ENCODE results near the gene FOXP4. TPM values are rescaled to one million over a fixed set of nuclear protein-coding genes. Genes with fewer than 3 reads are reported as not detected.

Gene FOXP4
- total RNA-seq, 4 donors from 2014 or later: 2.4 to 15.1 (median 4.9) TPM

DNA sequence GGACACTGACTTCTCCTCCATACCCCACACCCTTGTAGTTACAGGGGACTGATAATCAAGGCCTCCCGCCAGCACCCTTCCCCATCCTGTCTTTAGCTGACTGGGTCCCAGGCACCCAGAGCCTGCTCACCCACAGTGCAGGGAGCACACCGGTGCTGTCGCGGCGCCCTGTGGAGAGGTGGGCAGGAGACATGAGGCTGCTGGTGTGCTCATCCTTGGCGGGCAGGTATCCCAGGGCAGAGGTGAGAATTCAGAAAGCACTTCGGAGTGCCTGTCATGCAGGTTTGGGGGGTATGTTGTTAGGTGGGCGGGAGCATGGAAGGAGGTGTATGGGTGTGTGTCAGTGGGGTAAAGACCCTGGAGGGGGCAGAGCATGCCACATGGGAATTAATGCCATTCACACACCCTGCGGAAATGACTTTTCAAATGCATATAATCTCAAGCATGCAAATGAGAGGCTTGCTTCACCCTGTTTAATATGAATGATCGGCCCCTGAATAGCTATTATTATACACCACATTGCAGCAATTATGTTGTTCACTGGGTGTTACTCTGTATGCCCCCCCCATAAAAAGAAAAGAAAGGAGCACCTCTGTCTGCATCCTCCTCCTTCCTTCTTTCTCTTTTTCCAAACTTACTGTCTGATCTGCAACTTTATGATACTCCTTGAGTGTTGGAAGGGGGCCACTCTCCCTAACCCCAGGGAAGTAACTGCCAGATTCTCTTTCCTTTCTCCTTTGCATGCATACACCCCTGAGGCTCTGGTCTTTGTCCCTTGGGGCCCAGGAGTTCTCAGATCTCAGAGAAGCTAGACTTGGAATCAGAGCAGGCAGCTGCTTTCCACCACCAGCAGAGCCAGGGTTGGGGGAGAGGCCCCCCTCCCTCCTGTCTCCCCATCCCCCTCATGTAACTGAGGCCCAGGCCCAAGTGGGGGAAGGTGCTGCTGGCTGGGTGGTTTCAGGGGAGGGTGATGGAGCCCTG, 16.0 kb downstream of the FOXP4 start:
- TF ChIP-seq, protein P1, sequence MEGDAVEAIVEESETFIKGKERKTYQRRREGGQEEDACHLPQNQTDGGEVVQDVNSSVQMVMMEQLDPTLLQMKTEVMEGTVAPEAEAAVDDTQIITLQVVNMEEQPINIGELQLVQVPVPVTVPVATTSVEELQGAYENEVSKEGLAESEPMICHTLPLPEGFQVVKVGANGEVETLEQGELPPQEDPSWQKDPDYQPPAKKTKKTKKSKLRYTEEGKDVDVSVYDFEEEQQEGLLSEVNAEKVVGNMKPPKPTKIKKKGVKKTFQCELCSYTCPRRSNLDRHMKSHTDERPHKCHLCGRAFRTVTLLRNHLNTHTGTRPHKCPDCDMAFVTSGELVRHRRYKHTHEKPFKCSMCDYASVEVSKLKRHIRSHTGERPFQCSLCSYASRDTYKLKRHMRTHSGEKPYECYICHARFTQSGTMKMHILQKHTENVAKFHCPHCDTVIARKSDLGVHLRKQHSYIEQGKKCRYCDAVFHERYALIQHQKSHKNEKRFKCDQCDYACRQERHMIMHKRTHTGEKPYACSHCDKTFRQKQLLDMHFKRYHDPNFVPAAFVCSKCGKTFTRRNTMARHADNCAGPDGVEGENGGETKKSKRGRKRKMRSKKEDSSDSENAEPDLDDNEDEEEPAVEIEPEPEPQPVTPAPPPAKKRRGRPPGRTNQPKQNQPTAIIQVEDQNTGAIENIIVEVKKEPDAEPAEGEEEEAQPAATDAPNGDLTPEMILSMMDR (IDR thresholded peaks at IDR 0.05; ENCODE audit: low read depth): no peak

DNA sequence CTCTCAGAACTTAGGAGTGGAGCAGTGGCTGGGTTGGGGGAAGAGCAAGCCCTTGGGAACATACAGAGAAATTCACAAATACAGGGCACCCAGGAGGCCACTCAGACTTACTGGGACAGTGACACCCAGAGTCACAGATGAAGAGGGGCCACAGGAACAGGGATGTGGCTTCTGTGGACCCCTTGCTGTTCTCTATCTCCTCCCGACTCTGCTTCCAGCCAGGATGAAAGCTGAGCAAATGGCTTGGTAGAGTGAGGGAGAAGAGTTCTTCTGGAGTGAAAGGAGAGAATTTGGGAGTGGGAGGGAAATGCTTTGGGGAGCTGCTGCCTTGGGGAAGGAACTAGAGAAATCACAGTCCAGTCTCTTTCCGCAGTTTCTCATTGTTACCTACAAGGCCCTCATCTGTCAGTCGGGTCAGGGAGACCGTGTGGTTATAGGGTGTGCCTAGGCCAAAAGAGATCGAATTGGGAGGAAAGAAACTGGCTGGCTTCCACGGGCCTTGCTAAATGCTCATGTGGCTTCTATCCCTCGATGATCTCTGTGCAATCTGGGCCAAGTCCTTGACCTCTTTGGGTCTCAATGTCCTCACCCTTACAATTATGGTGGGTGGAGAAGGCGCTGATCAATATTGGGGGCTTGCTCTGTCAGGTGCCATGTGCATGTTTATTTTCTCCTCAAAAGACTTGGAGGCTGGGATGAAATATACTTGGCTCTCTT, 17.0 kb downstream of the FOXP4 start:
- TF ChIP-seq, protein P1 (IDR thresholded peaks at IDR 0.05; ENCODE audit: low read depth): no peak

DNA sequence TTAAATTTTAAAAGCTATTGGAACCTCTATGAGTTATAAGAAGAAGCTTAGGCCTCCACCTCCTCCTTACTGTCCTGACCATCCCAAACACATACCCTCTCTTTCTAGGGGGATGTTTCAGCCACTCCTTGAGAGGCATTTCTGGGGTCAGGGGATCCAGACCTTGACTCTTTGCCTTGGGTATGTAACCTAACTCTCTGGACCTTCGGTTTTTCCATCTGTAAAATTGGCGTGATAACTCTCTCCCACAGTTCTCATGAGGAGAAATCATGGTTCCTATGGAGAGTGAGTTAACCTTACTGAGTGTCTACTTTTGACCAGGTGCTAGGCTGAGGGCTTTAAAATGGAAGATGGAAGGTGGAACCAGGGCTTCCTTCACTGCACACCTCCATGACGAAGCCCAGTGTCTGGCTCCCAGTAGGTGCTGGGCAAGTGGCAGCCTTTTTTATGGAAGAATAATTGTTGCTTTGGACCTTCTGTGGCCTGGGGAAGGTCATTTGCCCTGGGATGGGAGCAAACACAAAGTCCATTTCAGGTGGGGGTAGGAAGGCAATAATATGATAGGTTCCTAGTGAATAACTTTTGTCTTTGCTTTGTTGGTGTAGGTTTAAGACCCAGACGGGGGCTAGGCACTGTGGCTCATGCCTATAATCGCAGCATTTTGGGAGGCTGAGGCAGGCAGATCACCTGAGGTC, 18.4 kb downstream of the FOXP4 start:
- TF ChIP-seq, protein P1 (IDR thresholded peaks at IDR 0.05; ENCODE audit: low read depth): no peak

DNA sequence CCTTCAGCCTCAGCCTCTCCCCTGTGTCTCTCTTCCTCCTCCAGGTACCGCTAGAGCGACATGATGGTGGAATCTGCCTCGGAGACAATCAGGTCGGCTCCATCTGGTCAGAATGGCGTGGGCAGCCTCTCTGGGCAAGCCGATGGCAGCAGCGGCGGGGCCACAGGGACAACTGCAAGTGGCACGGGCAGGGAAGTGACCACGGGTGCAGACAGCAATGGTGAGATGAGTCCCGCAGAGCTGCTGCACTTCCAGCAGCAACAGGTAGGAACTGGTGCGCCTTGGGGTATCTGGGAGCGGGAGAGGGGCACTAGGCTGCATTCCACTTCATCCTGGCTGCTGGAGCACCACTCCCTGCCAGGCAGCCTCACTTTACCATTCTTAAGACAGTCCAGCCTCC, 19.5 kb downstream of the FOXP4 start:
- TF ChIP-seq, protein P1 (IDR thresholded peaks at IDR 0.05; ENCODE audit: low read depth): no peak

DNA sequence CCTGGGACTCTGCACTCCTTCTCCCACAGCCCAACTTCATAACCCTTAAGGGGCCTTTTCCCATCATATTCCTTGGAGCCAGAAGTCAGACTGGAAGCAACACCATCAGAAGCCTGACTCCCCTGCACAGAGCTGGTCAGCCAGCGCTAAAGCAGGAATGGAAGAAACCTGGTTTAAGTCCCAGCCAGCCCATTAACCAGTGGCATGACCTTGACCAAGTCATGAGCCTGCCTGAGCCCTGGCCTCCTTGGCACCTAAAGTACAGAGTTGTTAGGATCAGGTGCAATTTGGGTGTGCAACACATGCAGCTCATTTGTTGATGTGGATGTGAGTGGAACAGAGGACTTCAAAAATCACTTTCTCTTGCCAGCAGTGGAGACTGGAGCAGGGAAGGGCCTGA, 20.8 kb downstream of the FOXP4 start:
- TF ChIP-seq, protein P1 (IDR thresholded peaks at IDR 0.05; ENCODE audit: low read depth): no peak

DNA sequence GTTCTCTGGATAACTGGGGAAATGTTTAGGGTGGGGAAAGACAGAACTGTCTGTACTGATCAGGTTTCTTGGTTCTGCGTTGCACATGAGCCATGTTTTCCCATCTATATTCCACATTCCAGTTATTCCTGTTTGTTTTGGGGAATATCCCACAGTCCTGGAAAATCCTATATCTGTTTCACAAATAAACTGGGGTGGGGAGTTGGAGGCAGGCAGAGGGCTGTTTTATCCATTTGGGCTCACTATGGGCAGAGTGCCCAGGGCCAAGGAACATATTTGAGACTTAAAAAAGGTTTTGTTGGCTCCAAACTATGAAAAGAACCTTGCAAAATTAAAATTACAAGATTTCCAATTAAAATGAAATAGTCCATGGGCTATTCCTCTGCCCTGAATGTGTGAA, 21.5 kb downstream of the FOXP4 start:
- TF ChIP-seq, protein P1 (IDR thresholded peaks at IDR 0.05; ENCODE audit: low read depth): no peak

Measured in subcutaneous adipose tissue (tissue), 4 donors.